DMS153 treated with DMSO at 0.1 percent for 48 hours (cell line): ENCODE data around the gene TRIM29.

ENCODE experiments used
- DNase-seq: peaks from one replicate; lab custom pipeline; 2025; ENCODE audit not compliant: unreplicated experiment; lab: John Stamatoyannopoulos, UW

TRIM29 gene

GRCh38 chr11:120141768-120142423, 4.0 kb upstream of the TRIM29 start:
- no peak for DNase-seq

DNA sequence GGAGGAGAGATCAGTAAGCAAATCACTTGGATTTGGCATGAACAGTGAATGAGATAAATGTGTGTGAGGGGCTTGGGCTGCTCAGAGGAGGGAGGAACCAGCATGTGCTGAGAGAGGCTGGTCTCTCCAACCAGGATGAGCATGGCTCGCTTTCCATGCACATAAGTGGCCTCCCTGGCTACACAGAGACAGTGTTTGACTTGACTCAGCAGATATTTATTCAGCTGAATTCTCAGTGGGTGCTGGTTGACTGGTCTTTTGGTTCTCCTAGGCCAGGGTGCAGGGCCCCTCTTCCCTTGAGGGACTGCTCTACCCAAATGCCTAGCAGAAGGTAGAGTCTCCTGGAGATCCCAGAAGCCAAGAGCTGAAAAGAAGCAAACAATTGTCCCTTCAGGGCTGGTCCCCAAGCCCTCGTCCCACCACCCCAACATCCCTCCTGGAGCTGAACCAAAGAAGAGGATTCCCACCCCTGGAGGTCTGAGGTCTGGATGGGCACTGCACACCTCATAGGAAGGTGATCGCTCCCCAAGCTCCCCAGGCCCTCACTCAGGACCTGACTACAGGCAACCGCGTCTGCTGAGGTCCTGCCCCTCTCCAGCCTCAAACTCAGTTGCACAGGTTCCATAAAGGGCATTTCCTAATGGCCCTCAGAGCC, 3.3 kb upstream of the TRIM29 start:
- no peak for DNase-seq

DNA sequence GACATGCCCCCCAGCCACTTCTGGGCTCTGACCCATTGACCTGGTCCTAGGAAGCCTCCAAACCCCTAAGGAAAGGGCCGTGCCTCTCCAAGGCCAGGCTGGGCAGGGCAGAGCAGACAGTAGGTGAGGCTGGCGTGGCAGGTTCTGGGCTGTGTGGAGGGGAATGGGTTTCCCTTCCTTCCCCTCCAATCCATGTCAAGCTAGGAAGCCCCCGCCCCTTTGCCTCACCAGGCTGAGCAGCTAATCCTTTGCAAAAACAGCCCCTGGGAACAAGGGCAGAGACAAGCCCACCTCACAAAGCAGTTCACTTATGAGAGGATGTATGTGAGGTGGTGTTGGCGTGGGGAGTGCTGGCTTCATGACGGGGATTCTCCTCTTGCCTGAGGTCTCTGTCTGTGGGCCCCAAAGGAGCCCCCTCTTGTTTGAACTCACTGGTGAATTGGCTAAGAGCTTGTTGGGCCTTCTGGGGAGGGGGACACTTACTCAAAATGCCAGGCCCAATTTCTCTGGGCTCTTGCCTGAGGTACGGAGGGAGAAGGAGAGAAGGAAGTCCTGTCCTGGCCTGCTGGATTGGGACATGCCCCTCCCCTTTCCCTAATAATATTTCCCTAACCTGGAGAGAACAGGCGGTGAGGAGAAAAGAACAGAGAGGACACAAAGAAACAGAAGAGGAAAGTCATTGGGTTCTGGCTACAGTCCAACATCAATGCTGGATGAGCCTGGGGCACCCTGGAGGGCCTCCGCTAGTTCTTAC, 1.6 kb upstream of the TRIM29 start:
- no peak for DNase-seq

- no peak for DNase-seq
These were observed 714 bp downstream of the TRIM29 start for GRCh38 chr11:120137187-120137610.

- no peak for DNase-seq
These were observed 1.6 kb downstream of the TRIM29 start for GRCh38 chr11:120136356-120136755.

DNA sequence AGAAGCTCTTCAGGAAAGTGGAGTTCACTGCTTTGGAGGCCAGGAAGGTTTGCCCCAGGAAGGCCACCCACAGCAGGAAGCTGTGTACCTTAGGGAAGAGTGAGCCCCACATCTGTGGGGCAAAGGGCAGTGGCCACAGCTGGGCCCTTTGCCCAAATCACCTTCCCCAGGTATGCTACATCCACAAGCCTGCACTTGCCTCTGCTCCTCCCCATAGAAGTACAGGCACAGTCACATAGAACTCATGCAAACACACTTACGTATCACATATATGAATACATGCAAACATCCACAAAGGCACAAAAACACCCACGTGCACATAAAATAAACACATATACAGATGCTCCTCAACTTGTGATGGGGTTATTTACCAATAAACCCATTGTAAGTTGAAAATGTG, 2.1 kb downstream of the TRIM29 start:
- no peak for DNase-seq

DNA sequence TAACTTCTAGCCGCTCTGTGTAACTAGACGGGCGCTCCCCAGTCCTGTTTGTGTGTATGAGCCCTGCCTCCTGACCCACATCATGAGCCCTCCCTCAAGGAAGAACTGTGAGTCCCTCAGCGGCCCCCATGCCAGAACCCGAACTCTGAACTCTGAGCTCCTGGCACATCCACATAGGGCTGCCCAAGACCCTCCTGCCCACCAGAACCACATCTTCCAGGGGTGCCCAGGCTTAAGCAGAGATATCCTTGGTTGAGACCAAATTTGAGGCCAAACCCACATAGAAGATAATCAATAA, 3.0 kb downstream of the TRIM29 start:
- no peak for DNase-seq

- no peak for DNase-seq
These were observed 3.6 kb downstream of the TRIM29 start for GRCh38 chr11:120134106-120134930.

- no peak for DNase-seq
These were observed 4.5 kb downstream of the TRIM29 start for GRCh38 chr11:120133216-120134105.

GRCh38 chr11:120132645-120133185, 5.2 kb downstream of the TRIM29 start:
- DNase-seq, result no peak

DNA sequence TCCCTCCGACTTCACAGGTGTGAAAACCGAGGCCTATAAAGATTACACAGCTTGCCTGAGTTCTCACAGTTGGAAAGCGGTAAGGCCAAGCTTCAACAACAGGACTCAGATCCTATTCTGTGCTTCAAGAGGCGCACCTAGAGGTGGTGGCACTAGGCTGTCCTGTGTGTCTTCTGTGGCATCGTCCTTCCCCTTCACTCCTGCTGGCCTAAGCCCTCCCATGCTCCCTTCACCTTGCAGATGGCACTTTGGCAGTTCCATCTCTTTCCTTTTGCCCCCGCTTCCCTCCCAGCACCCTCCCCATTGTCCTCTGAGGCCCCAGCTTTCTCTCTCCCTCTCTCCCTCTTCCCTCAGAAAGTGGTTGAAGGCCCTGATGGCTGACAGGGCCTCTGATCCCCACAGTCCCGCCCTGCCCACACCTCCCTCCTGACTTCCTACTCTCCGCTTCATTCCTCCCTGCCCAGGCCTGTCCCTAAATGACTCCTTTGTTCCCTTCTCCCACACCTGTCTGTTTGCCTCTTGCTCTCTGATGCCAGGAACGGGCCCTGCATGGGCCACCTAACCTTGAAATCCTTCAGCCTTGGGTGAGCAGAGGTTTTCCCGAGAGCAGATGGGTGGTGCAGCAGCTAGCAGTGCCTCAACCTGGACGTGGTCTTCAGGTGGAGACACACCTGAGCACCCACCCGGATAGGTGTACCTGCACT, 5.8 kb downstream of the TRIM29 start:
- peak; percentile 68 for DNase-seq

GRCh38 chr11:120130991-120131760, 6.7 kb downstream of the TRIM29 start:
- DNase-seq, result no peak

DNA sequence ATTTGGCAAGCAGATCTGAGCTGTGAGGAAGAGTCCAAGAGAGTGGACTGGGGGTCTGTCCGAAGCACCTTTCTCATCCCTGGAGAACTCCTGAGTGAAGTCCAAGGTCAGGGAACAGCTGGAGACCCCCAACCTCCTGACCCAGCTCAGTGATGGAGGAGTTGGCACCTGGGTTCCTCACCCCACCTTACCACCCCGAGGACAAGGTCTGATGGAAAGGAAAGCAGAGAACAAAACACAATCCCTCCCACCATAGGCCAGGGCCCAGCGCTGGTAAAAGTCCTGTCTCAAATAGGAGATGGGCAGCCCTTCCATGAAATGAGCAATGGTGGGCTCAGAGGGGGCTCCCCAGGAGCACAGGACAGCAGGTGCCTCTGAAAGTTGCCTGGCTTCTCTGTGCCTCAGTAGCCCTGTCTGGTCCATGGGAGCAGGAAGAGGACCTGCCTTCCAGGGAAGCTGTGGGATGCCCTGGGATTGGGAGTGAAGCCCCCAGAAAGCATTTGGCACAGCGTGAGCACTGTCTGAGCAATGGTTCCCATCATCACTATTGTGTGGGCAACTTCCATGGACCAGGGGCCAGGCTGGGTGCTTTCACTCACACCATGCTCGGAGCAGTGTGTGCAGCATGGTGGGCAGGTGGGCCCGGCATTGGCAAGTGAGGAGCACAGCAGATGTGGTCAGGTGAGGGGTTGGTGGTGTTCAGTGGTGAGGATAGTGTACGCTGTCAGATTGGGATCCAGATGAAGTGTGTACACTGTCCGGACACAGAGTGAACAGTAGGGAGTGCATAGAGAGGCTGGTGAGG, 7.5 kb downstream of the TRIM29 start:
- DNase-seq, result no peak

GRCh38 chr11:120129570-120129969, 8.3 kb downstream of the TRIM29 start:
- DNase-seq, result no peak

GRCh38 chr11:120128392-120129119, 9.4 kb downstream of the TRIM29 start:
- no peak for DNase-seq

- DNase-seq, result no peak
These were observed 10.7 kb downstream of the TRIM29 start for GRCh38 chr11:120127236-120127635.

DNA sequence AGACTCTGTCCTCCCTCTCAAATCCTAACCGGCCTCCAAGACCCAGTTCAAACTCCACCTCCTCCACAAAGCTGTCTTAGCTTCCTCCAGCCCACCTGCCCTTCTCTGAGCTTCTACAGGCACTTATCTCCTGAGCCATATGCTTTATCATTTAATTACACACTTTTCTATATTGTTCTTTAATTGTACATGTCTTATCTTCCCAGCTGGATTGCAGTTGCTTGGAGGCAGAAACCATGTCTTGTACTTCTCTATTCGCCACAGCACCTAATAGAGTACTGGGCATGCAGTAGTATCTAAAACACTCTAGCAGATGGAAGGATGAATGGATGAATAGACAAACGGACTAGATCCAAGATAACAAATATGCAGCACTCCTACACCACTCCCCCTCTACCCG, 11.3 kb downstream of the TRIM29 start:
- DNase-seq, result no peak
